CD4-positive, alpha-beta T cell treated with Interleukin-4 for 1 hour (primary cell): Measurements from ENCODE around the gene NAA10.

Experiments used
- DNase-seq, 2 donors: peaks; one replicate each; pipeline ENCODE4 v3.0.0-alpha.2; 2020 to 2022

Gene NAA10

DNA sequence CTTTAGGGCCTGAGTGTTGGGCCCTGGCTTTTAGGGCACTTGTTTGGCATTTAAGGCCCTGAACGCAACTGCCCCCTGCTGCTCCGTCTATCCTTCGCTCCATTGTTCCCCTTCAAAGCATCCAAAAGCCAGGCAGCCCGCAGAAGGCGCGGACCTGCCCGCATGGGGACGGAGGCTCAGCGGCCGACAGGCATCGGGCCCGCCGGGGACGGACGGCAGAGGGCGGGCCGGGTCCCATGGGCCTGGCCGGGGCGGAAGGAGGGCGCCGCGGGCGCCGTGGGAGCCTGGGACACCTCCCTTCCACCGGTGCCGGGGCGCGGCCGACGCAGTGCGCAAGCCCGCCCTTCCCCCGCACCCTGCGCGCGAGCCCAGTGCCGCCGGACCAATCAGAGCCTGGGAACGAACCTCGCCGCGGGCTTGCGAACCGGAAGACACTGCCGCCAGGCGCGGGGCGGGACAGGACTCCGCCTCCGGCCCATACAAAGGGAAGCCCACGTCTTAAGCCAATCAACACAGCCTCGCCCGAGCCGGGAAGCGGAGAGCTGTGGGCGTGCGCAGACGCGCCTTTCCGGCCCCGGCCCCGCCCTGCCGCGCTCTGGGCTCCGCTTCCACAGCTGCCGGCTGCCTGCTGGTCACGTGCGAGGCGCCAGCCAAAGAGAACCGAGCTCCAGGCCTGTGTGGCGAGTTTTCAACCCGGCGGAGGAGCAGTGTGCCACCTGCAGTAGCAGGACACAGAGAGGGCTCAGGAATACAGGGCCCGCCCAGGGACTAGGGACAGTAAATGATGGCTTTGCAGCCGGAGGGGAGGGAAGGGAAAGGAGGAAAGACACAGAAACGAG is 6.7 kb downstream of the NAA10 start:
- peak; percentile 95 to 98 for DNase-seq

DNA sequence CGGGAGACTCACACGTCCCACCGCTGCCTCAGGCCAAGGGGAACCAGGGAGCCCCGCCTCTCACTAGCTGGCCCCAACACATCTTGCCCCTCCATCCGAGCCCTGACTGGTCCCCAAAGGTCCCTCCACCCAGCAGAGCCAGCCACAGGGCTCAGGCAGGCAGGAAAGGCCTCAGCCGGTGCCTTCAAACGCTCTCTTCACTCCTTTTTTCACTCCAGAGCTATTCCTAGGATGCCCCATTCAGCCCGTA is 7.2 kb downstream of the NAA10 start:
- DNase-seq, result no peak

GRCh38 chrX:153926858-153927671 is 7.8 kb downstream of the NAA10 start:
- DNase-seq, result peak; percentile 82 to 90

- DNase-seq, result no peak
These were observed 8.3 kb downstream of the NAA10 start for GRCh38 chrX:153926552-153926857.

GRCh38 chrX:153925739-153926551 is 8.9 kb downstream of the NAA10 start, which contains the start of gene ARHGAP4:
Gene ARHGAP4, minus strand, starts transcription at chrX:153926264. Its CDS starts 62 bp downstream, at chrX:153926202.
- DNase-seq, result peak in 1 of 2 donors; percentile 46

DNA sequence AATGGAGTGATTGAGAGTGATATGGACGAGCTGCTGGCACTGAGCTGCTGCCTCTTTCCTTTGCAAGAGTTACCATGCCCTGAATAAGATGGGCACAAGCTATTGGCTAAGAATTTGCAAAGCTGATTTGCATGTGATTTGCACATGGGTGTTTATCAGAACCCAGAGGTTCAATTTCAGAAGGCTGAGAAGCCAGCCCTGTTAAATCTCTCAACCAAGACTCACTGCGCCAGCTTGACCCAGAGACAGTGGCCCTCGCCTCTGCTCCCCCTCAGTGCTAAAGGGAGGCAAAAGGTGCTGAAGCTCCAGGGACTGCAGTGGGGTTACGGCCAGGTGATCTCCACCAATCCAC is 9.5 kb downstream of the NAA10 start:
- peak in 1 of 2 donors; percentile 26 for DNase-seq

DNA sequence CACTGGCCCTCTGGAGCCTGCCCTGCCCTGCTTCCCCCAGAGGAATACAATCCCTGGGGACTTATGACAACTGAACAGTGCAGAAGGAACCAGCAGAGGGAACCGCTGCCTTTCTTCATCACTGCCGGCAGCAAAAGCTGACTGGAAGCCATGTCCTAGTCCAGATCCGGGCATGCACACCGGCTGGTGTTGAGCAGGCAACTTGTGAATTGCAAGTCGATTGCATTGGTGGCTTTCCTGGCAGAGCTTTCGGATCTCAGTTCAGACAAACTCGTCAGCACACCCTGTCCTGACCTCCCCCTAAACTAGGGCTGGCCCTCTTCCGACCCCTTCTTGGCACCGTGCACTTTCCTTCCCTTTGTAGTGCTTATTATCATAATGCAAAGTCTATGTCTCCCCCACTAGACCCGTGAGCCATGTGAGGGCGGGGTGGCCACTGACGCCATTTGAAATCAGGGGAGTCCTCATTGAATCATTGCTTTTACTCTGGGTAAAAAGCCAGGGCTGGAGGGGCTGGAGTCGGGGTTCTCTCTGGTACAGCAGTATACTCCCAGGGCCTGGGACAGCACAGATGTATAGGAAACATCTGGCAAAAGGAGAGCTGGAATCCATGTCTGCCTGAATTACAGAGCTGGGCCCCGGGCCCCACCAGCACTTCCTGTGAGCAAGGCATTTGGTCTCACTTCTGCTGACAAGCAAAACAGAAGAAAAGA is 10.5 kb downstream of the NAA10 start:
- DNase-seq, result peak; percentile 52 to 70

GRCh38 chrX:153922932-153923857 is 11.6 kb downstream of the NAA10 start:
- DNase-seq, result no peak

- no peak for DNase-seq
These were observed 13.1 kb downstream of the NAA10 start for GRCh38 chrX:153921511-153922446.

DNA sequence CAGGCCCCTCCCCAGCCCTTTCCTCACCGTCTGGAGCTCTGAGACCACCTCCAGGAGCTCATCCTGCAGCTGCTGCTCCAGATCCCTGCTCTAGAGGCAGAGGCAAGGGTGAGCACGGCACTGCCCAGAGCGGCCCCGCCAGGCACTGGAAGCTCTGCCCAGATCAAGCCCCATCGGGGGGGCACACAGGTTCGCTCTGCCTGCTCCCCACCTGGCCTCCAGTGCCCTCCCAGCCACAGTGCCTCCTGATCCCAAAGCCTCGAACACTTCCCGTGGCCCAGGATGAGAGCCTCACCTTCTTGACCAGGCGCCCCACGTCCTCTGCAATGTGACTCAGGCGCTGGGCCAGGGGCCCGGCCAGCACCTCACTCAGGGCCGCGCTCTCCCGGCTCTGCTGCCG is 13.8 kb downstream of the NAA10 start:
- no peak for DNase-seq

DNA sequence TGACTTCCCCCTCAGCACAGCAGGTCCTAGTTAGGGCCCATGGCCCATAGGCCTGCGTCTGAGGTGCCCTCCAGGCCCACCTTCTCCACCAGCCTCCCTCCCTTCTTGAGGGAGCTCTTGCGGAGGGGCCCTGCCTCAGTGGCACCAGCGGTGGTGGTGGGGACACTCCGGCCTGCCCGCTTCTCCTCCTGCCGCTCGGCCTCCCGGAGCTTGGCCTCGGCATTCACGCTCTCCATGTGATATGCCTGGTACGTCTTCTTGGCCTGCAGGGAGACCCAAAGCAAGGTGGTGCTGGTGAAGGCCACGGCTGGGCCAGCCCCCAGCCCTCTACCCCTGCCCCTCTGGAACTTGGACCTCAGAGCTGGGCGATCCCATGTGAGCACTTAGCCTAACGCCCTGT is 14.3 kb downstream of the NAA10 start:
- DNase-seq, result no peak

- no peak for DNase-seq
These were observed 15.6 kb downstream of the NAA10 start for GRCh38 chrX:153919281-153919680.

DNA sequence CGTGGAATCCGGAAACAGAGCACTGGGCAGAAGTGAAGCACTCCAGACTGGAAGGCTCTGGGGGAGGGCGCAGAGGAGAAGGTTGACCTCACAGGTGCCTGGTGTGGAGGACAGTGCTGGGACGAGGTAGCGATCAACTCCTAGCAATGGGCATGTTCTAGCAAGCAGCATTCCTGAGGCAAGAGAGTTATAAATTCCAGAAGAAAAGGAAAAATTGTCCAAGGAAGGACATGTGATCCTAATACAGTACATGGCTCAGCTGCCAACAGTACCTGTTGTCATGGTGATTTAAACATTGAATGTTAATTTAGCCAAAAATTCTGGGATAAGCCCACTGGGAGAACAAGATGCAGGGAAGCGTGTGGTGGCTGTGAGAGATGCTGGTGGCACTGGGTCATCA is 17.0 kb downstream of the NAA10 start:
- no peak for DNase-seq

- DNase-seq, result no peak
These were observed 21.1 kb downstream of the NAA10 start for GRCh38 chrX:153913701-153914100.

DNA sequence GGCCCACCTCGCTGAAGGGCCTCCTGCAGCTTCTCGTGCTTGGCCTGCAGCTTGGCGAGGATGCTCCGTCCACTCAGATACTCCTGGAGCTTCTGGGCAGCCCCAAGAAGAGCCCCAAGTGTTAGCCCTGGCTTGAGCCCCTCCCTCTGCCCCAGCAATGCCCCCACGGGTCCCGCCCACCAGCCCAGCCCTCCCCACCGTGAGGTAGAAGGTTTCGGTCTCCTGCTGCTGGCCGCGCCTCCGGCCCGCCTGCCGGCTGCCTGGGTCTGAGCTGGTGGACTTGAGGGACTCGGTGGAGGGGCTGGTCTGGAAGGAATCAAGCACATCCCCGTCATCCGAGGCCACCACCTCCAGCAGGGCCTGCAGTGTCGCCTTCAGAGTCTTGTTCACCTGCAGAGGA is 21.6 kb downstream of the NAA10 start:
- DNase-seq, result no peak

GRCh38 chrX:153911798-153912197 is 23.0 kb downstream of the NAA10 start:
- no peak for DNase-seq

DNA sequence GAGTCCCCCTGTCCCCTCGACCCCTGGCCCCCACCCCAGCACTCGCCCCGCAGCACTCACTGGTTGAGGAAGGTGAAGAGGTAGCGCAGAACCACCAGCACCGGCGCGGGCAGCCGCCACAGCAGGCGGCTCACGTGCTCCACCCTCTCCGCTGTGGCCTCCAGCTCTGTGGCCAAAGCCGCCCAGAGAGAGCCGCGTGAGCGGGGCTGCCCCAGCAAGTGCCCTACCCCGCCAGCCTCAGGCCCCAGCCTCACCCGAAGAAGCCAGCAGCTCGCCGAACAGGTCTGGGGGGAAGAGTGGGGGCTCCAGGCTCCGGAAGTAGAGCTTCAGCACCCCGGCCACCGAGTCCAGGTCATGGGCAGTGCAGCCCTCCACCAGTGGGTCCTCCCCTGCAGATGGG is 24.4 kb downstream of the NAA10 start:
- no peak for DNase-seq

- DNase-seq, result no peak
These were observed 24.9 kb downstream of the NAA10 start for GRCh38 chrX:153909980-153910360.

DNA sequence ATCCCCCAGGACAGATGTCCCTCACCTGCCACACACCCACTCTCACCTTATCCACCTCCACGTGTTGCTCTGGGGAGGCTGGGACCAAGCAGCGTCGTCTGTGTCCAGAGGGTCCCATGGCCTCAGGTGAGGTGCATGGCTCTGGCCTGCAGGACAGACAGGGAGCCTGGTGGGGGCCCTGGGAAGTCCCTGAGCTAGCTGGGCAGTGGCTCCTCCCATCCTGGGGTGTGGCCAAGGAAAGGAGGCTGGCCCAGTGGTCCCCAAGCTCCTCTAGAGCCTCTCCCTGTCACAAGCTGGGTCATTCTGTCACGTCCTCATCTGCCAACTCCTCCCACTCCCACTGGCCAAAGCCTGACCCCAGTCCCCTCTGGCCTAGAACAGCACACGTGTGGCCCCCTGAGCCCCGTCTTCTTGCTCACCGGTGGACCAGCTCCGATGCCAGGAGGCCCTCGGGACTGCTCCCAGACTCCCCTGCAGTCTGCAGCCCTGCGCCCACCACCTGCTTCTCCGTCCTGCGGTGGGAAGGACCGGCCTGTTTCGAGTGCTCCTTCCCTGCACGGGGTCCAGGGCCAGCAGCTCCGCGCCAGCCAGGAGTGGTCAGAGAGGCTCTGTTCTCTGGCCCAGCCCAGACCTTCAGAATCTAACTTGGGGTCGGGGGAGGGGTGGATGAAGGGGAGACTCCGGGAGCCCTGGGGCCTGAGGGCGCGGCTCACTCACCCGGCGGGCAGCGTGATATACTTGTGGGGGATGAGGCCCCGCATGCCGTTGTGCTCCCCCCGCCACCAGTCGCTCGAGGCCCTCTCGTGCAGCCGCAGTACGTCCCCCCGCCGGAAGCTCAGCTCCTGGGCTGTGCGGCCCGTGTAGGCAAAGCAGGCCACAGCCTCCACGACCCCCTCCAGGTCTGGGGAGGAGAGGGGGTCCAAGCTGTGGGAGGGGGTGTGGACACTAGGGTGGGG is 25.5 kb downstream of the NAA10 start:
- no peak for DNase-seq
